GM12873 (cell line): Measurements from ENCODE around the gene ST8SIA1.

Experiments used
- TF ChIP-seq, protein P1 (sequence below): IDR thresholded peaks from 2 replicates; pipeline ENCODE4 v1.5.1; 2012; ENCODE audit warnings: low read depth, mild to moderate bottlenecking, moderate library complexity, low read length, control low read depth; ENCODE audit not compliant: insufficient read depth; ENCODE audit errors: missing control alignments

Gene ST8SIA1

DNA sequence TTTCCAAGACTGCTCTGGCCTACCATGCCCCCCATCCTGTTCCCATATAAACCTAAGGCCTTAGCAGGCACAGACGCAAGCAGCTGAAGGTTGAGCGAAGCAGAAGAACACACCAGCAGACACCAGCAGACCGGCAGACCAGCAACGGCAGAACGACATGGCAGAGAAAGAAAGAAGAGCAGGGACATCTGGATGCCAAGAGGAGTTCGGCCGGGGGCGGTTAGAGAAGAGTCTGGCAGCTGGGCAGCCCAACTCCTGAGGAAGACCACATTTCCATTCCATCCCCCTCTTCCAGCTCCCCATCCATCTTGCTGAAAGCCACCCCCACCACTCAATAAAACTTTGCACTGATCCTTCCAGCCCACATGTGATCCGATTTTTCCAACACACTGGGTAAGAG is 5.2 kb upstream of the ST8SIA1 start:
- TF ChIP-seq, protein P1, sequence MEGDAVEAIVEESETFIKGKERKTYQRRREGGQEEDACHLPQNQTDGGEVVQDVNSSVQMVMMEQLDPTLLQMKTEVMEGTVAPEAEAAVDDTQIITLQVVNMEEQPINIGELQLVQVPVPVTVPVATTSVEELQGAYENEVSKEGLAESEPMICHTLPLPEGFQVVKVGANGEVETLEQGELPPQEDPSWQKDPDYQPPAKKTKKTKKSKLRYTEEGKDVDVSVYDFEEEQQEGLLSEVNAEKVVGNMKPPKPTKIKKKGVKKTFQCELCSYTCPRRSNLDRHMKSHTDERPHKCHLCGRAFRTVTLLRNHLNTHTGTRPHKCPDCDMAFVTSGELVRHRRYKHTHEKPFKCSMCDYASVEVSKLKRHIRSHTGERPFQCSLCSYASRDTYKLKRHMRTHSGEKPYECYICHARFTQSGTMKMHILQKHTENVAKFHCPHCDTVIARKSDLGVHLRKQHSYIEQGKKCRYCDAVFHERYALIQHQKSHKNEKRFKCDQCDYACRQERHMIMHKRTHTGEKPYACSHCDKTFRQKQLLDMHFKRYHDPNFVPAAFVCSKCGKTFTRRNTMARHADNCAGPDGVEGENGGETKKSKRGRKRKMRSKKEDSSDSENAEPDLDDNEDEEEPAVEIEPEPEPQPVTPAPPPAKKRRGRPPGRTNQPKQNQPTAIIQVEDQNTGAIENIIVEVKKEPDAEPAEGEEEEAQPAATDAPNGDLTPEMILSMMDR: no peak

DNA sequence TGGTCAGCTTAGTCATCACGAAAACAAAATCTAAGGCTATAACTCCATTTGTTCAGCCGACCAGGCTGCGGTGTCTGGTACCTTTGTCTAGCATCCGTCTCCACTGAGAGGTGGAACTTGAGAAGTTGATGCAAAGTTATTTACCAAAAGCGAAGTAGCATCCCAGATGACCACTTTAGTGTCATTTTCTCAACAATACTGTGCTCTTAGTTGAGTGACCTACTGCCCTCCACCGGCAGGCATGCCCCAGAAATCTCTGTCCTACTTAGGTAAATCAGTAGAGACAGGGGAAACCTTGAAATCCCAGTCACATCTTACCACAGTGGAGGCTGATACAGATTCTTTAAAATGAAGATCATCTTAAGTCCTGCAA is 1.3 kb upstream of the ST8SIA1 start:
- TF ChIP-seq, protein P1: no peak

DNA sequence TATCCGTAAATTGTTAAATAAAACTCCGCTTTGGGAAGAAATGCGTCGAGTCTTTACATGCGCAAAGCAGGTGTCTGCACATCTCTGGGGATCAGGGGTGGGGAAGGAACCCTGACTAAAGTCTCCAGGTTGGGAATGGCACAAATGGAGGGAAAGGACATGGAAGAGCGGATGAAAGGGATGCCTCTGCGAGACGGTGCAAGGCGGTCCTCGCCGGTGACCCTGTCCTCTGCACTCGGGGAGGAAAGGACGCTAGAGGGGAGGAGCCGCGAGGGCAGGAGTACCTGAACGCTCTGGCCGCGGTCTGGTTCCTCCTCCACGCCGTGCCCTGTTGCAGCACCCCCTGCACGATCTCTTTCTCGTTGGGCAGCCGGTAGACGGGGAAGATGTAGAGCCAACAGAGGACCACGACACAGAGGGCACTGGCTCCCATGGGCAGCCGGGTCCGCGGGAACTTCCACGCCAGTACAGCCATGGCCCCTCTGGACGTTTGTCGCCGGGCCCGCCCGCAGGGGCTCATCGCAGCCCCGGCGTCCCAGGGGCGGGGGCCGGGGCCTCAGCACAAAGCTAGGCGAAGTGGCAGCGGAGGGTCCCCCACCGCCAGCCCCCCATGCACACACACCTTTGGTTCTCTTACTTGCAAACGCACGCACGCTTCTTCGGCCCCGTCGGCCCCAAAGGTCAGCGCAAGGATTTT is 646 bp downstream of the ST8SIA1 start:
- TF ChIP-seq, protein P1: no peak

DNA sequence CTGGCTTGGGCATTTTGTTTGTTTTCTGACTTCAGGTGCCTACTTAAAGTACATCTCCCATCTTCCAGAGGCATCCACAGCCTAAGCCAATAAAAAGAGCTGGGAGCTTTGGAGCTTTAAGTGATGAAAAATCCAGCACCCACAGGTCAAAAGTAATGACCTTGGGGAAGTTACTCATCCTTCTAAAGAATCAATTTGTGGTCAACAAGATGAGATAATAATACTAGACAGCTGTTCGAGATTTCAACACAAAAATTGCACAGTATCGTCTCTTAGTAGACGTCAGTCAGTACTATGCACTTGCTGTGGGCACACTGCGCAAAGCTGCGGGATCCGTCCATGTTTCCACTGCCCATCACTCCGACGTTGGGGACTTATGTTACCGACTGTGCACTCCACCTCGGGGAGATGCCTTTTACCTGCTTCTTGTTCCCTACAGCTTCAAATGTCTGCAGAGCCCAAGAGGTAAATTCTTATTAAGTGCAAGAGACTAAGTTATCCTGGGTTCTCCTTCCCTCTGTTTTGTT is 1.3 kb downstream of the ST8SIA1 start:
- TF ChIP-seq, protein P1: no peak

DNA sequence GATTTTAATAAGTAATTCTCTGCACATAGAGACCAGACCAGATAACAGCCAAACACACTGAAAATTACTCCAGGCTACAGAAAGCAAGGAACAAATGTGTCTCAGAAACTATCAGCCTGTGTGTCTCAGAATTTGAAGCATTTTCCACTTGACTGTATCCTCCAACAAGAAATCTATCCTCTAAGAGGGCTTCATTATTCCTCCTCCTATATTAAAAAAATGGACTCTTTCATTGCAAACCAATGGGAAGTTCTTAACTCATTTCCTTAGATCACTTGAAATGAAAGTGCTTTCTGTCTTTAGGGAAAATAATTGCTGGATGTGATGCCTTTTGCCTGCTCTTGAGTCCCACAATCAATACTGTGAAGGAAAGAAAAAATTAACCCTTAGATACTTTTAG is 2.3 kb downstream of the ST8SIA1 start:
- TF ChIP-seq, protein P1: no peak

DNA sequence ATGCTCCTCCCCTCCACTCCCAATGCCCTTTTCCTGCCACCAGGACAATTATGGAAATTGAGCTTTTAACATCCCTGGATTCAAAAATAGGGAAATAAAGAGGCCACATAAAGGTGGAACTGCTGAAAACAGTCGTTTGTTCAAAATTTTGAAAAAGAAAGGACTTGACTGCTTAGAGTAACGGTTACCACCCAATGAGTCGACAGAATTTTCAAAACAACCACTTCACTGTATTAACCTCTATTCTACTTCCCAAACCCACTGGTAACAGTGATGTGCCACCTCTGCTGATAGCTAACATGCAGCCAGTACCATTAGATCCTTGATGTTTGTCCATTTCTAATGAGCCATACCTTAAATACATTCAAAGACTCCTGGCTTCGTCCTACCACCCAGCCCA is 4.9 kb downstream of the ST8SIA1 start:
- TF ChIP-seq, protein P1: no peak

DNA sequence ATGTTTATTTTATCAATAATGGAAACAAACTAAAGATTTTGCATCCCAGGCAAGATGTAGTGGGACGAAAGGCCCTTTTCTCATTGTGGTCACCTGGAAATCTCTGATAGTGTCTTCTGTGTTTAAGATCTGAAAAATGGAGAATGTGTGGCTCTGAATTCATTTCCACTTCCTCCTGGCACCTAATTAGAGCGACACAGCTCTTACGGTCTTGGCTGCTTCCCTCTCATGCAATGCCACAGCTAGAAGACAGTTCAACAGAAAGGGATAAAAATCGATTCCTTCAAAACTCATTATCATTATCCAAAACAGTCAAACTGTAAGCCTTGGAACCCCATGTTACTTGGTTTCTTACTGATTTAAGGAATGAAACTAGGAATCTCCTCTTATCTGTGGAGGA is 9.3 kb downstream of the ST8SIA1 start:
- TF ChIP-seq, protein P1: no peak
